ENCODE measurements around the gene DSTYK. TPM values are rescaled to one million over a fixed set of nuclear protein-coding genes. Genes with fewer than 3 reads are reported as not detected.

DSTYK gene
- total RNA-seq, 5 donors from 2014 or later (not counting 1 experiment from before 2014, with no cell fraction given) = 13.8 to 15.7 (median 14.7) TPM

- CTCF ChIA-PET = interaction anchor here in 1 of 2 donors (0.6 to 1.6 kb wide), 4 partner anchors 12 to 1166 kb away, joined by 3 to 5 read pairs (median 3); partner anchors contain the start of gene RBBP5
- POLR2A ChIA-PET = interaction anchor here in 1 of 2 donors (0.6 kb wide), 2 partner anchors 14 to 1274 kb away, joined by 3 to 4 read pairs; no protein-coding TSS in a partner anchor
- Histone ChIP-seq H3K27ac (ENCODE audit: low read length) (no peak overlapping the region), H3K36me3 (ENCODE audit: control insufficient read depth in 2 of 2, extremely low read depth in 1 of 2, insufficient read depth in 1 of 2, low read length in 1 of 2) (peaks cover 0 to 67% of the 10 kb centered on the region in 2 donors), H3K9me3 (no peaks in the 10 kb centered on the region), H3K4me3 (ENCODE audit: control insufficient read depth in 1 of 2, extremely low read depth in 1 of 2, low read length in 1 of 2) (no peak overlapping the region), H3K27me3 (replicated peaks in 1 of 2; ENCODE audit: control insufficient read depth in 2 of 2, extremely low read depth in 1 of 2, insufficient read depth in 2 of 2, low read length in 1 of 2) (no peaks in the 10 kb centered on the region), H3K4me1 (ENCODE audit: control insufficient read depth in 1 of 2, extremely low read depth in 1 of 2, insufficient read depth in 2 of 2, low read length in 2 of 2) (no peaks in the 10 kb centered on the region)
- DNase-seq (no peak), ATAC-seq (replicated peaks in 1 of 4) (no peak)
- Mint-ChIP-seq H3K4me3 (no peak overlapping the region), H3K9me3 (no peaks in the 10 kb centered on the region), H3K4me1 (peaks cover 5 to 12% (median 10%) of the 10 kb centered on the region in 3 donors), H3K36me3 (peaks cover 42% of the 10 kb centered on the region), H3K27ac (no peak overlapping the region), H3K27me3 (no peaks in the 10 kb centered on the region)
- WGBS (ENCODE audit: insufficient coverage) = 100% methylated on average over 2 of the region's 5 CpGs
These were observed 101.8 kb downstream of the DSTYK start for GRCh38 chr1:205109711-205110110.

GRCh38 chr1:205109269-205109668 is 102.2 kb downstream of the DSTYK start:
- WGBS (ENCODE audit: insufficient coverage) = no CpG with 5 or more reads among the region's 1 CpG
- H3K36me3 ChIP-seq (ENCODE audit: control insufficient read depth in 2 of 2, extremely low read depth in 1 of 2, insufficient read depth in 1 of 2, low read length in 1 of 2) = peaks cover 0 to 67% of the 10 kb centered on the region in 2 donors
- H3K36me3 Mint-ChIP-seq = peaks cover 45% of the 10 kb centered on the region

GRCh38 chr1:205108464-205108863 is 103.0 kb downstream of the DSTYK start:
- no peaks in the 10 kb centered on the region for H3K9me3 Mint-ChIP-seq
- POLR2A ChIA-PET = no interaction called here

More at GRCh38 chr1:205109269-205109668, 102.2 kb downstream of the DSTYK start:
- Histone ChIP-seq H3K4me1 (ENCODE audit: control insufficient read depth in 1 of 2, extremely low read depth in 1 of 2, insufficient read depth in 2 of 2, low read length in 2 of 2) (no peaks in the 10 kb centered on the region), H3K9me3 (no peaks in the 10 kb centered on the region), H3K4me3 (ENCODE audit: control insufficient read depth in 1 of 2, extremely low read depth in 1 of 2, low read length in 1 of 2) (no peak overlapping the region), H3K27ac (ENCODE audit: low read length) (no peak overlapping the region), H3K27me3 (replicated peaks in 1 of 2; ENCODE audit: control insufficient read depth in 2 of 2, extremely low read depth in 1 of 2, insufficient read depth in 2 of 2, low read length in 1 of 2) (no peaks in the 10 kb centered on the region)
- H3K27me3 Mint-ChIP-seq = no peaks in the 10 kb centered on the region
- no peaks in the 10 kb centered on the region for H3K9me3 Mint-ChIP-seq
- ChIA-PET CTCF (interaction anchor here in 1 of 2 donors (0.7 to 1.6 kb wide), 4 partner anchors 13 to 147 kb away, joined by 3 to 5 read pairs (median 3); partner anchors contain the start of gene RBBP5), POLR2A (interaction anchor here in 1 of 2 donors (0.6 kb wide), 1 partner anchor 1274 kb away, joined by 4 read pairs; no protein-coding TSS in a partner anchor)
- ATAC-seq (replicated peaks in 1 of 4) (no peak), DNase-seq (no peak)
- H3K27ac Mint-ChIP-seq = no peak overlapping the region
- peaks cover 5 to 12% (median 10%) of the 10 kb centered on the region in 3 donors for H3K4me1 Mint-ChIP-seq
- H3K4me3 Mint-ChIP-seq = no peak overlapping the region

GRCh38 chr1:205107327-205107726 is 104.2 kb downstream of the DSTYK start:
- WGBS (ENCODE audit: insufficient coverage) = 100% methylated on average over 4 of the region's 4 CpGs
- Histone ChIP-seq H3K27ac (ENCODE audit: low read length) (no peak overlapping the region), H3K4me1 (ENCODE audit: control insufficient read depth in 1 of 2, extremely low read depth in 1 of 2, insufficient read depth in 2 of 2, low read length in 2 of 2) (no peaks in the 10 kb centered on the region), H3K36me3 (ENCODE audit: control insufficient read depth in 2 of 2, extremely low read depth in 1 of 2, insufficient read depth in 1 of 2, low read length in 1 of 2) (peaks cover 0 to 67% of the 10 kb centered on the region in 2 donors), H3K4me3 (ENCODE audit: control insufficient read depth in 1 of 2, extremely low read depth in 1 of 2, low read length in 1 of 2) (no peak overlapping the region), H3K9me3 (no peaks in the 10 kb centered on the region), H3K27me3 (replicated peaks in 1 of 2; ENCODE audit: control insufficient read depth in 2 of 2, extremely low read depth in 1 of 2, insufficient read depth in 2 of 2, low read length in 1 of 2) (no peaks in the 10 kb centered on the region)
- Mint-ChIP-seq H3K27me3 (no peaks in the 10 kb centered on the region), H3K4me1 (peaks cover 5 to 12% (median 10%) of the 10 kb centered on the region in 3 donors), H3K27ac (no peak overlapping the region), H3K4me3 (no peak overlapping the region), H3K9me3 (no peaks in the 10 kb centered on the region), H3K36me3 (peaks cover 56% of the 10 kb centered on the region)
- ChIA-PET POLR2A (no interaction called here), CTCF (no interaction called here)
- ATAC-seq (replicated peaks in 1 of 4) (no peak), DNase-seq (no peak)

More at GRCh38 chr1:205108464-205108863, 103.0 kb downstream of the DSTYK start:
- Histone ChIP-seq H3K27me3 (replicated peaks in 1 of 2; ENCODE audit: control insufficient read depth in 2 of 2, extremely low read depth in 1 of 2, insufficient read depth in 2 of 2, low read length in 1 of 2) (no peaks in the 10 kb centered on the region), H3K36me3 (ENCODE audit: control insufficient read depth in 2 of 2, extremely low read depth in 1 of 2, insufficient read depth in 1 of 2, low read length in 1 of 2) (peaks cover 0 to 69% of the 10 kb centered on the region in 2 donors), H3K9me3 (no peaks in the 10 kb centered on the region), H3K4me3 (ENCODE audit: control insufficient read depth in 1 of 2, extremely low read depth in 1 of 2, low read length in 1 of 2) (no peak overlapping the region), H3K27ac (ENCODE audit: low read length) (no peak overlapping the region), H3K4me1 (ENCODE audit: control insufficient read depth in 1 of 2, extremely low read depth in 1 of 2, insufficient read depth in 2 of 2, low read length in 2 of 2) (no peaks in the 10 kb centered on the region)
- Mint-ChIP-seq H3K36me3 (peaks cover 51% of the 10 kb centered on the region), H3K4me1 (peaks cover 5 to 12% (median 10%) of the 10 kb centered on the region in 3 donors), H3K27me3 (no peaks in the 10 kb centered on the region), H3K27ac (peak overlapping the region in 1 of 2 donors; percentile 29), H3K4me3 (no peak overlapping the region)
- WGBS (ENCODE audit: insufficient coverage) = 93% methylated on average over 3 of the region's 4 CpGs
- DNase-seq = no peak
- ATAC-seq (replicated peaks in 1 of 4) = no peak
- CTCF ChIA-PET = interaction anchor here in 1 of 2 donors (1.0 kb wide), 1 partner anchor 148 kb away, joined by 3 read pairs; no protein-coding TSS in a partner anchor

- Histone ChIP-seq H3K9me3 (no peaks in the 10 kb centered on the region), H3K27ac (ENCODE audit: low read length) (no peak overlapping the region), H3K27me3 (replicated peaks in 1 of 2; ENCODE audit: control insufficient read depth in 2 of 2, extremely low read depth in 1 of 2, insufficient read depth in 2 of 2, low read length in 1 of 2) (no peaks in the 10 kb centered on the region), H3K36me3 (ENCODE audit: control insufficient read depth in 2 of 2, extremely low read depth in 1 of 2, insufficient read depth in 1 of 2, low read length in 1 of 2) (peaks cover 20 to 92% of the 10 kb centered on the region in 2 donors), H3K4me3 (ENCODE audit: control insufficient read depth in 1 of 2, extremely low read depth in 1 of 2, low read length in 1 of 2) (no peak overlapping the region), H3K4me1 (ENCODE audit: control insufficient read depth in 1 of 2, extremely low read depth in 1 of 2, insufficient read depth in 2 of 2, low read length in 2 of 2) (no peaks in the 10 kb centered on the region)
- no peaks in the 10 kb centered on the region for H3K27me3 Mint-ChIP-seq
- H3K4me1 Mint-ChIP-seq = peaks cover 3 to 7% (median 4%) of the 10 kb centered on the region in 3 donors
- H3K4me3 Mint-ChIP-seq = no peak overlapping the region
- H3K36me3 Mint-ChIP-seq = peaks cover 77% of the 10 kb centered on the region
- DNase-seq (no peak), ATAC-seq (replicated peaks in 1 of 4) (no peak)
- WGBS (ENCODE audit: insufficient coverage) = no CpG with 5 or more reads among the region's 3 CpGs
- POLR2A ChIA-PET = no interaction called here
- no peak overlapping the region for H3K27ac Mint-ChIP-seq
- no peaks in the 10 kb centered on the region for H3K9me3 Mint-ChIP-seq
- CTCF ChIA-PET = no interaction called here
These were observed 109.1 kb downstream of the DSTYK start for GRCh38 chr1:205102404-205102803.

- H3K4me3 ChIP-seq (ENCODE audit: control insufficient read depth in 1 of 2, extremely low read depth in 1 of 2, low read length in 1 of 2) = no peak overlapping the region
- no peaks in the 10 kb centered on the region for H3K4me1 ChIP-seq (ENCODE audit: control insufficient read depth in 1 of 2, extremely low read depth in 1 of 2, insufficient read depth in 2 of 2, low read length in 2 of 2)
- H3K9me3 Mint-ChIP-seq = no peaks in the 10 kb centered on the region
- peaks cover 27 to 88% of the 10 kb centered on the region in 2 donors for H3K36me3 ChIP-seq (ENCODE audit: control insufficient read depth in 2 of 2, extremely low read depth in 1 of 2, insufficient read depth in 1 of 2, low read length in 1 of 2)
- no peaks in the 10 kb centered on the region for H3K9me3 ChIP-seq
- no peaks in the 10 kb centered on the region for H3K4me1 Mint-ChIP-seq
- no peaks in the 10 kb centered on the region for H3K27me3 Mint-ChIP-seq
- DNase-seq (no peak), ATAC-seq (replicated peaks in 1 of 4) (no peak)
- CTCF ChIA-PET = interaction anchor here in 1 of 2 donors (0.6 kb wide), 1 partner anchor 660 kb away, joined by 3 read pairs; no protein-coding TSS in a partner anchor
- no peak overlapping the region for H3K27ac ChIP-seq (ENCODE audit: low read length)
- no peak overlapping the region for H3K27ac Mint-ChIP-seq
- peaks cover 75% of the 10 kb centered on the region for H3K36me3 Mint-ChIP-seq
- POLR2A ChIA-PET = interaction anchor here in 1 of 2 donors (0.6 kb wide), 1 partner anchor 559 kb away, joined by 5 read pairs; no protein-coding TSS in a partner anchor
- H3K27me3 ChIP-seq (replicated peaks in 1 of 2; ENCODE audit: control insufficient read depth in 2 of 2, extremely low read depth in 1 of 2, insufficient read depth in 2 of 2, low read length in 1 of 2) = no peaks in the 10 kb centered on the region
- no peak overlapping the region for H3K4me3 Mint-ChIP-seq
These were observed 113.3 kb downstream of the DSTYK start for GRCh38 chr1:205098242-205098641.
